Limb (tissue), 2 donors: ENCODE data around the gene KIAA1755.

Experiments
- DNase-seq, 2 donors: peaks; one replicate each; pipeline ENCODE4 v3.0.0-alpha.2; 2016; ENCODE audit errors: extremely low spot score in 2 of 2

The KIAA1755 gene

DNA sequence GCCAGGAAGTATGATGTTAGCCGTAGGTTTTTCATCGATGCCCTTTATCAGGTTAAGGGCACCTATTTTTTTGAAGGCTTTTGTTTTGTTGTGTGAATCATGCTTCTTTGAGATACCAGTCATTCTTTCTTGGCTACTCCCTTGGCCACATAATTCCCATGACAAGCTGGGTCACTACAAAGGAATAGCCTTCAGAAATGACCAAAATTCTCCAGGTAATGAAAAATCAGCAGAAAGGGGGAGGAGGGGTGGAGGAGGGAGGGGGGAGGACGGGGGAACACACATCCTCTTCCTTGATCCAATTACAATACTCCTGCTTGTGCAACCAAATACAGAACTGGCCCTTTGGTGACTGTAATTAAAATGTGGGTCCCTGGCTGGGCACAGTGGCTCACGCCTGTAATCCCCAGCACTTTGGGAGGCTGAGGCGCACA, 73.7 kb downstream of the KIAA1755 start:
- DNase-seq = no peak

- no peak for DNase-seq
Observed at GRCh38 chr20:38184101-38184500, 76.4 kb downstream of the KIAA1755 start.

DNA sequence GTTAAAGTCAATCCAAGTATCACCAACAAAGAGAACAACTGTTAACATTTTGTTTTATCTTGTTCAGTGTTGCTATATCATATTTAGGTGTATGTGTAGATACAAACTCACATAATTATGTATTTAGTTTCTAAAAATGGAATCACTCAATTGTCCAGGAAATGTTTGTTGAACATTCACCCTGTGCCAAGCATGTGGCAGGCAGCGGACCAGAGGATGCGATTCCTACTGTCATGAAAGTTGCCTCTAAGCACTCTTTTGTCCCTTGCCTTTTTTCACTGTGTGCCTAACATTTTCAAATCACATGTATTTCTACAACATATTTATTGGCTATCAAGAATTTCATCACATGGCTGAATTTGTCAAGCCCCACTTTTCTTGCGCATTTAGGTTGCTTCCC, 78.6 kb downstream of the KIAA1755 start:
- no peak for DNase-seq

GRCh38 chr20:38181207-38181801, 79.2 kb downstream of the KIAA1755 start:
- no peak for DNase-seq

GRCh38 chr20:38180781-38181180, 79.8 kb downstream of the KIAA1755 start:
- DNase-seq = no peak

DNA sequence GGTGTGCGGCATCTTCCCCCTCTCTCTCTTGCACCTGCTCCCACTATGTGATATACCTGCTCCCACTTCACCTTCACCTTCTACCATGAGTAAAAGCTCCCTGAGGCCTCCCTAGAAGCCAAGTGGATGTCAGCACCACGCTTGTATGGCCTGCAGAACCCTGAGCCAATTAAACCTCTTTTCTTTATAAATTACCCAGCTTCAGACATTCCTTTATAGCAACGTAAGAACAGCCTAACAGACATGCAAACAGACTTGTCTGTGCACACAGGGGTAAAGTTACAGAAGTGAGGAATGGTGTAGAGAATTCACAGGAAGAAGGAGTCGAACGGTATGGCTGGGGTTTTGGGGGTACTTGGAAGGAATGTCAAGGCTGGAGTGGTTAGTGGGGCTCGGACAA, 80.7 kb downstream of the KIAA1755 start:
- no peak for DNase-seq

GRCh38 chr20:38178581-38178980, 82.0 kb downstream of the KIAA1755 start:
- no peak for DNase-seq

DNA sequence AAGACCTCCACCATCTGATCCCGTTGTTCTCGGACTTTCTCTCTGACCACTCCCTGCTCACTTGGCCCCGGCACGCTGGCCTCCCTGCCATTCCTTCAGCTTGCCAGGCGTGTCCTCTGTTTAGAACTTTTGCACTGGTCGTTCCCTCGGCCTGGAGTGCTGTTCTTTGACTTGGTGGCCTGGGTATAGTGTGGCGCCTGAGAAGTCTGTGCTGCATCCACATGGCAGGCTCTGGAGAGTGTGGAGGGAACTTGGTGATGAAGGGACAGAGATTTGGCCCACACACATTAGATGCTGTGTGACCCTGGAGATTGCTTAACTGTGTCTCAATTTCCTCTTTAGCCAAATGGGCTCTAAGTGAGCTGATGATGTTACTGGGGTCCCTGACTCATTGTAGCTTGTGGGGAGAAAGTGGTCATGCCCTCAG, 82.5 kb downstream of the KIAA1755 start:
- DNase-seq = no peak

DNA sequence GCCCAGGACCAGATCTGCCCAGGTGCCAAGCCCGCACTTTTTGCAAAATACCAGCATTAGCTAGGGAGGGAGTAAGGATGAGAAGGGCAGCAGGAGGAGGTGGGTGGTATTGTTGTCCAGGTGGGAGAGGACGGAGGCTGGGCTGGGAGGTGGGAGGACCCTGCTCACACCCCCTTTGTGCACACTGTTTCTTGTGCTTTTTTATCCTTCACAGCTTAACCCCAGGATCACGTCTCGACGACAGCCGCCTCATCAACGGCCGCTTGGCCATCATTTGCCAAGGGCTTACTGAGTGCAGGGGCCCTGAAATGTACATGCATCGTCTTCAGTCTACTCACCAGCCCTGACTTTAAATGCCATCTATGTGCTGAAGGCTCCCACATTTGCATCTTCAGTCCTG, 83.3 kb downstream of the KIAA1755 start:
- DNase-seq = no peak

DNA sequence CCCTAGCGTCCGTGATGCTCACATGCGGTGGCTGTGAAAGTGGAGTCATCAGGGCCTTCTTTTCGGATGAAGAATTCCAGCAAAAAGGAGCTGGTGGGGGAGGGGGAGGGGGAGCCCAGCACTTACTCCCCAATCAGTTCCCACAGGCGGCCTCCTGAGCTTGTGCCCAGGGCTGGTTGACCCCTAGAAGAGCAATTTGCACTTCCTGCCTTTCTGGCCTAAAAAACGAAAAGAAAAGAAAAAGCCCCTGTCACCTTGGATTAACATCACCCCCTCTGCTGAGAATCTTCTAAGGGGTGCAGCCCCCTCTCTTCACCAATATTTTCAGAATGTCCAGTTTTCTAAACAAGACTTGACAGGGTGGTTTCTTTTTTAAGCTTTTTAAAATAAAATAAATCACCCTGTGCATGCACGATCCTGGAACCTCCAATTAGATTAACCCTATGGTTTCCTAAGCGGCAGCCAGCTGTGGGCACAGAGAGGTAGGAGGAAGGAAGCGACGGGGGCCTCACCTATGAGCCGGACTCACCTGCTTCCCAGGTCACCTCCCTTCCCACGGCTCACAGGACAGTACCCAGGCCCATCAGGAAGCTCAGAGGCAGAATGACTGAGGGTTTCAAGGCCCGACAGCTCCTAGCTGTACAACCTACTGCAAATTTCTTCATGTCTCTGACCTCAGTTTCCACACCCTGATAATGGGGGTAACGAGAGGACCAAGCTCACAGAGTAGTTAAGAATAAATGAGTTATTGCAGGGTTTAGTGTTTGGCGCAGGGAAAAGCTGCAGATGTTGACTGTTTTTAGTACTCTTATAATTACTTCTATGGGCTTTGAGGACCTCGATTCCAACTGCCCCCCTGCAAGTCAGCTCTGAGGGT, 85.0 kb downstream of the KIAA1755 start:
- DNase-seq = no peak

- no peak for DNase-seq
Observed at GRCh38 chr20:38173237-38174156, 87.0 kb downstream of the KIAA1755 start.

- peak in 1 of 2 donors; percentile 69 for DNase-seq
Observed at GRCh38 chr20:38172408-38172807, 88.1 kb downstream of the KIAA1755 start.

DNA sequence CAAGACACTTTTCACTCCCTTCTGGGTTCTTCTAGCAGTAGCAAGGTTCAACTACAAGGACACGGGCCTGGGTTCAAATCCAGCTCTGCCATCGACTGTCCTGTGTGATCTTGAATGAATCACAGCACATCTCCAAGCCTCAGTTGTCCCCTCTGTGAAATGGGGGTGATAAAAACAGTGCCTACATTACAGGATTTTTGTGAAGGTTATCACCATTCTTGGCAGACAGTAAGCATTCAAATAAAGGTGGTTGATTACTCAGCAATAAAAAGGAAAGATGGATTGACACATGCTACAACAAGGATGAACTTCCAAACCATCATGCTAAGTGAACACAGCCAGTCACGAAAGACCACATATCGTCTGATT, 88.9 kb downstream of the KIAA1755 start:
- DNase-seq = no peak

GRCh38 chr20:38170826-38171674, 89.5 kb downstream of the KIAA1755 start:
- DNase-seq = peak in 1 of 2 donors; percentile 38

DNA sequence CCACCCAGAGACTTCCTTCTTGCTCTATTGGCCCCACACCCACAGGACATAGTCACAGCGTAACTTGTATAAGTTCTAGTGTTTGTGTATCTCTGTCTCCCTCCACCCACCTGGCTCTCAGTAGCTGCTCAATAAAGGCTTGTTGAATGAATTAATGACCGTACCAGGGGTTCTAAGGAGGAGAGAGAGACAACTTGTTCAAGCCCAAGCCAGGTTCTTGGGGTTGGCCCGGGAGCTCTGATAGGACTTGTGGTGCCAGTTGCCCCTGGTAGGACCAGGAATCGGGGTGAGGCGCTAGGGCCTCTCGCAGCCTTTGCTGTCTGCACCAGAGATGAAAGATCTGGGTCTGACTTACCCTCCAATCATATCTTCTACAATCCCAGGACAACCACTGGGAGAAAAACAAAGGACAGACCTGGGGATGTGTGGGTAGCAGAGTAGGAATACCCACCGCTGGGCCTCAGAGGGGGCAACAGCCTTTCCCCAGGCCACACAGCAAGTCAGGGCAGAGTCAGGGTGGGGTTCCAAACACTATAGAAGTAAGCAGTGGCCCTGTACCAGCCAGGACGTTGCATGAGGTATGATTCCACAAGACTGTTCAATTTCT, 90.2 kb downstream of the KIAA1755 start:
- no peak for DNase-seq

DNA sequence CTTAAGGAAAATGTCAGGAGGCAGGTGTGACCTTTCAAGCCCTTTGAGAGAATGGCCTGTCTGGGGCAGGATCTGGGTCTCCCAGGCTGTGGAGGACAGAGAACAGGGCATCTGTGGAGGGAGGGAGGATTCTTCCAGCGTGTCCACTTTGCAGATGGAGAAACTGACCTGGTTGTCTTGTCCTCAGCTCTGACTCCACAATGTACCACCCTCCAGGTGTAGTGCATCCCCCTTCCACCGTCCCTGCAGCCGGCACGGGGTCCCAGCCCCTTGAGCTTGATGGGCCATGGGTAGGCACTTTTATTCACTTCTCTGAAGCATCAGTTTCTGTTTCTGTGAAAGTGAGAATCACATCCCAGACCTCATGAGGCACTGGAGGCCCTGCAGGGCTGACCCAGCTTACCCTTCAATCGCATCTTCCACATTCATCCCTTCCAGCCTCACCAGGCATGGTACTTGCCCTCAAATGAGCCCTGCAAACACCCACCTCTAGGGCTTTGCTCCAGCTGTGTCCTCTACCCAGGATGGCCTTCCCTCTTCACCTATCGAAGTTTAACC, 90.8 kb downstream of the KIAA1755 start:
- no peak for DNase-seq

GRCh38 chr20:38168791-38169589, 91.5 kb downstream of the KIAA1755 start:
- DNase-seq = no peak

DNA sequence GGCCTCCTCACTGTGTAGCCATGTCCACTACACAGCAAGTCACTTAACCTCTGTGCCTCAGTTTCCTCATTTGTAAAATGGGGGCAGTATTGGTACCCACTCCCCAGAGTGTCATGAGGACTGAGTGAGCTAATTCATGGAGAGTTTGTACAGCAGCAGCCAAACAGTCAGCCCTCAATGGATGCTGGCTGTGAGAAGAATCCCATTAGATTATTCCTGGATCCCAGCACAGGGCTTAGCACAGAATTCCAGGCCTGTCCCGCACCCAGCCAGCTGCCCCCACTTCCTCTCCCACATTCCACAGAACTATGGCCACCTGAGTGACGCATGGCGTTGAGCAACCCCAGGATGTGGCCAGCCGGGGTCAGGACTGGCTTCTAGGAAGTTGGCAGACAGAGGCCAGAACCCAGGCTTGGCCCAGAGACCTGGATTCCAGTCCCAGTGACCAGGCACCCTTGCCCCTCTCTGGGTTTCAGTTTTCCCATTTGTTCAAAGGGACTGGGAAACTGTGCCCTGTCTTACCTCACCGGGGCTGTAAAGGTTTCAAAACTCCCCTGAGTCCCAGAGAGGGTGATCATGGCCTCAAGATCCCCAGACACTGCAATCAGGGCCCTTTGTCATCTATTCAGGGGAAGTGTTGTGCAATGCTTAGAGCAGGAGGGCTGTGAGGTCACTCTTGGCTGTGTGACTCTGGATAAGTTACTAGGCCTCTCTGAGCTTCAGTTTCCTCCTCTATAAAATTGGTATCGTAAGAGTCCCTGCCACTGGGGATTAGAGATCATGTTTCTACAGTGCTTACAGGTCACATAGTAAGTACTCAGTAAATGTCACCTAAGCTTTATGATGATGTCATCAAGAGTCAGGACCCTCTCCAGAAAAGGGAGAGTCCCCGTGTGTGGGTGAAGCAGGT, 92.4 kb downstream of the KIAA1755 start:
- DNase-seq = no peak
